ENCODE measurements around the gene CALHM3. TPM values are rescaled to one million over a fixed set of nuclear protein-coding genes. Genes with fewer than 3 reads are reported as not detected.

CALHM3 gene
- polyA plus RNA-seq, 1 donor from 2014 or later, result not detected

DNA sequence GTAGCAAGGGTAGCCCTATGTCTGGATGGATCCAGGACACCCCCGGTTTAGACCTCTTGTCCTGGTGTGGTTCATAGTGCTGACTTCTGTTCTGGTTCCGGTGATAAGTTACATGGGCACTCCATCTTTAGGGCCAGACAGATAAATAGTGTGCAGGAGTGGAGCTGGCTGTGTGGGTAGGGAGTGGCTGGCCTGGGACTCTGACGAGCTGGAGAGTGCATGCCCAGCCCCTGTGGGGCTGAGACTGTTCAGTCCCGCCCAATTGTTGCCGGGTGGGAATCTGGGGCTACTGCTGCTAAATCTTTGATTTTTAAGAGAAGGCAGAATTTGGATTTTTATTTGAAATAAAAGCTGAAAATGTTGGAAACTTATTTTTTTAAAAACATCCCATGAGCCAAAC, 55.3 kb downstream of the CALHM3 start:
- Histone ChIP-seq H3K9me3 (ENCODE audit: low read length) (no peaks in the 10 kb centered on the region), H3K9ac (ENCODE audit: low read length) (no peak overlapping the region), H3K4me2 (ENCODE audit: low read length) (no peak overlapping the region), H3K4me3 (ENCODE audit: low read length) (no peak overlapping the region), H3F3A (ENCODE audit: insufficient read depth, low read length, poor library complexity, severe bottlenecking) (no peaks in the 10 kb centered on the region), H3K79me2 (replicated peaks; ENCODE audit: insufficient read depth, low read length) (no peaks in the 10 kb centered on the region), H4K20me1 (ENCODE audit: insufficient read depth) (no peaks in the 10 kb centered on the region), H3K27ac (ENCODE audit: low read length) (no peak overlapping the region), H3K36me3 (ENCODE audit: insufficient read depth, low read length) (no peaks in the 10 kb centered on the region), H3K9me2 (ENCODE audit: insufficient read depth, low read length) (no peaks in the 10 kb centered on the region), H3K27me3 (ENCODE audit: insufficient read depth, low read depth, low read length) (no peaks in the 10 kb centered on the region), H2AFZ (ENCODE audit: low read depth, low read length) (no peak overlapping the region)
- TF ChIP-seq POLR2AphosphoS5 (IDR thresholded peaks at IDR 0.05), result no peak
- TF ChIP-seq TAF1 (IDR thresholded peaks at IDR 0.05; ENCODE audit: low read depth), result no peak
- no peak for TF ChIP-seq SMC3 (conservative IDR thresholded peaks at IDR 0.05; ENCODE audit: poor library complexity)
- TF ChIP-seq RAD21 (conservative IDR thresholded peaks at IDR 0.05), result no peak
- TF ChIP-seq, protein P1, sequence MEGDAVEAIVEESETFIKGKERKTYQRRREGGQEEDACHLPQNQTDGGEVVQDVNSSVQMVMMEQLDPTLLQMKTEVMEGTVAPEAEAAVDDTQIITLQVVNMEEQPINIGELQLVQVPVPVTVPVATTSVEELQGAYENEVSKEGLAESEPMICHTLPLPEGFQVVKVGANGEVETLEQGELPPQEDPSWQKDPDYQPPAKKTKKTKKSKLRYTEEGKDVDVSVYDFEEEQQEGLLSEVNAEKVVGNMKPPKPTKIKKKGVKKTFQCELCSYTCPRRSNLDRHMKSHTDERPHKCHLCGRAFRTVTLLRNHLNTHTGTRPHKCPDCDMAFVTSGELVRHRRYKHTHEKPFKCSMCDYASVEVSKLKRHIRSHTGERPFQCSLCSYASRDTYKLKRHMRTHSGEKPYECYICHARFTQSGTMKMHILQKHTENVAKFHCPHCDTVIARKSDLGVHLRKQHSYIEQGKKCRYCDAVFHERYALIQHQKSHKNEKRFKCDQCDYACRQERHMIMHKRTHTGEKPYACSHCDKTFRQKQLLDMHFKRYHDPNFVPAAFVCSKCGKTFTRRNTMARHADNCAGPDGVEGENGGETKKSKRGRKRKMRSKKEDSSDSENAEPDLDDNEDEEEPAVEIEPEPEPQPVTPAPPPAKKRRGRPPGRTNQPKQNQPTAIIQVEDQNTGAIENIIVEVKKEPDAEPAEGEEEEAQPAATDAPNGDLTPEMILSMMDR (IDR thresholded peaks at IDR 0.05; ENCODE audit: poor library complexity, severe bottlenecking), result no peak
- TF ChIP-seq, protein P2, sequence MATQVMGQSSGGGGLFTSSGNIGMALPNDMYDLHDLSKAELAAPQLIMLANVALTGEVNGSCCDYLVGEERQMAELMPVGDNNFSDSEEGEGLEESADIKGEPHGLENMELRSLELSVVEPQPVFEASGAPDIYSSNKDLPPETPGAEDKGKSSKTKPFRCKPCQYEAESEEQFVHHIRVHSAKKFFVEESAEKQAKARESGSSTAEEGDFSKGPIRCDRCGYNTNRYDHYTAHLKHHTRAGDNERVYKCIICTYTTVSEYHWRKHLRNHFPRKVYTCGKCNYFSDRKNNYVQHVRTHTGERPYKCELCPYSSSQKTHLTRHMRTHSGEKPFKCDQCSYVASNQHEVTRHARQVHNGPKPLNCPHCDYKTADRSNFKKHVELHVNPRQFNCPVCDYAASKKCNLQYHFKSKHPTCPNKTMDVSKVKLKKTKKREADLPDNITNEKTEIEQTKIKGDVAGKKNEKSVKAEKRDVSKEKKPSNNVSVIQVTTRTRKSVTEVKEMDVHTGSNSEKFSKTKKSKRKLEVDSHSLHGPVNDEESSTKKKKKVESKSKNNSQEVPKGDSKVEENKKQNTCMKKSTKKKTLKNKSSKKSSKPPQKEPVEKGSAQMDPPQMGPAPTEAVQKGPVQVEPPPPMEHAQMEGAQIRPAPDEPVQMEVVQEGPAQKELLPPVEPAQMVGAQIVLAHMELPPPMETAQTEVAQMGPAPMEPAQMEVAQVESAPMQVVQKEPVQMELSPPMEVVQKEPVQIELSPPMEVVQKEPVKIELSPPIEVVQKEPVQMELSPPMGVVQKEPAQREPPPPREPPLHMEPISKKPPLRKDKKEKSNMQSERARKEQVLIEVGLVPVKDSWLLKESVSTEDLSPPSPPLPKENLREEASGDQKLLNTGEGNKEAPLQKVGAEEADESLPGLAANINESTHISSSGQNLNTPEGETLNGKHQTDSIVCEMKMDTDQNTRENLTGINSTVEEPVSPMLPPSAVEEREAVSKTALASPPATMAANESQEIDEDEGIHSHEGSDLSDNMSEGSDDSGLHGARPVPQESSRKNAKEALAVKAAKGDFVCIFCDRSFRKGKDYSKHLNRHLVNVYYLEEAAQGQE (IDR thresholded peaks at IDR 0.05; ENCODE audit: borderline replicate concordance), result no peak
- no peak for TF ChIP-seq EZH2 (IDR thresholded peaks at IDR 0.05; ENCODE audit: borderline replicate concordance, insufficient read depth, low read length, poor library complexity, severe bottlenecking)
- TF ChIP-seq MXI1 (conservative IDR thresholded peaks at IDR 0.05; ENCODE audit: poor library complexity, severe bottlenecking), result no peak
- TF ChIP-seq EP300 (conservative IDR thresholded peaks at IDR 0.05; ENCODE audit: poor library complexity, severe bottlenecking), result no peak

Other genes starting within 250 kb of the CALHM3 start
- gene RPEL1, start 233.4 kb downstream of the CALHM3 start, polyA plus RNA-seq, result not detected in 2 replicates
- 349 and 379 TPM in 2 replicates for gene INA, start 202.1 kb downstream of the CALHM3 start, polyA plus RNA-seq
- gene PCGF6, start 128.1 kb downstream of the CALHM3 start, polyA plus RNA-seq, result 20.4 and 31.3 TPM in 2 replicates
- gene TAF5, start 111.3 kb downstream of the CALHM3 start, polyA plus RNA-seq, result 7.2 and 9.2 TPM in 2 replicates
- 542 and 917 TPM in 2 replicates for gene ATP5MK, start 82.8 kb downstream of the CALHM3 start, polyA plus RNA-seq
- 15.3 and 15.8 TPM in 2 replicates for gene PDCD11, start 82.6 kb downstream of the CALHM3 start, polyA plus RNA-seq
- gene CALHM2, start 26.9 kb downstream of the CALHM3 start, polyA plus RNA-seq, result not detected in 2 replicates
- not detected in 2 replicates for gene CALHM1, start 20.3 kb downstream of the CALHM3 start, polyA plus RNA-seq
- gene NEURL1, start 14.5 kb upstream of the CALHM3 start, polyA plus RNA-seq, result 12.3 and 15.7 TPM in 2 replicates